OCI-LY3 (cell line): Measurements from ENCODE around the gene SLITRK3.

Source experiments
- H2AFZ ChIP-seq: fragments of 200-600, 300-600 bp; shearing (Covaris generic); 2 replicates; pipeline ENCODE4 v1.6.0; 2014; ENCODE audit warnings: antibody characterized with exemption, low read depth, low read length
- H3K27ac ChIP-seq: fragments of 200-600, 300-600 bp; sonication (generic); 2 replicates; pipeline ENCODE4 v1.5.1; 2014; ENCODE audit warnings: mild to moderate bottlenecking, low read length, moderate library complexity, mixed read lengths
- H3K27me3 ChIP-seq: fragments of 200-600, 300-600 bp; sonication (generic); 2 replicates; pipeline ENCODE4 v1.6.1; 2014; ENCODE audit warnings: low read depth, low read length, mixed read lengths
- H3K36me3 ChIP-seq: fragments of 200-600, 300-600 bp; sonication (generic); replicated peaks from 2 replicates; pipeline ENCODE3; 2014; ENCODE audit warnings: low read depth, low read length, mixed read lengths
- H3K4me1 ChIP-seq: fragments of 300-600, 200-600 bp; sonication (generic); 2 replicates; pipeline ENCODE4 v1.6.1; 2014; ENCODE audit warnings: low read length, mixed read lengths
- H3K4me2 ChIP-seq: fragments of 200-600, 300-600 bp; sonication (generic); 2 replicates; pipeline ENCODE4 v1.6.1; 2014; ENCODE audit warnings: low read length, mixed read lengths
- H3K4me3 ChIP-seq: fragments of 300-600, 200-600 bp; sonication (generic); 2 replicates; pipeline ENCODE4 v1.5.1; 2014; ENCODE audit warnings: antibody characterized with exemption, mild to moderate bottlenecking, low read length, moderate library complexity
- H3K79me2 ChIP-seq: fragments of 300-600, 200-600 bp; shearing (Covaris generic); 2 replicates; pipeline ENCODE4 v1.6.1; 2014; ENCODE audit warnings: mild to moderate bottlenecking, low read length, mixed read lengths
- H3K9ac ChIP-seq: fragments of 300-600, 200-600 bp; shearing (Covaris generic); 2 replicates; pipeline ENCODE4 v1.6.0; 2014; ENCODE audit warnings: mild to moderate bottlenecking, low read length, moderate library complexity
- H3K9me3 ChIP-seq: fragments of 200-600, 300-600 bp; shearing (Covaris generic); 2 replicates; pipeline ENCODE4 v1.6.1; 2014; ENCODE audit warnings: low read length, mixed read lengths; ENCODE audit not compliant: insufficient read depth
- H4K20me1 ChIP-seq: fragments of 200-600, 300-600 bp; sonication (generic); 2 replicates; pipeline ENCODE4 v1.6.1; 2016; ENCODE audit warnings: low read length, mixed read lengths; ENCODE audit not compliant: insufficient read depth
- CTCF ChIP-seq: fragments of 200-600, 300-600 bp; sonication (generic); IDR thresholded peaks from 2 replicates; pipeline ENCODE4 v1.5.1; 2014; ENCODE audit warnings: antibody characterized with exemption, low read length, low read depth
- EZH2phosphoT487 ChIP-seq: fragments of 200-600 bp; shearing (Covaris generic); IDR thresholded peaks from 2 replicates; pipeline ENCODE4 v1.6.1; 2018; ENCODE audit warnings: antibody characterized with exemption, mixed run types, low read depth

Gene SLITRK3

DNA sequence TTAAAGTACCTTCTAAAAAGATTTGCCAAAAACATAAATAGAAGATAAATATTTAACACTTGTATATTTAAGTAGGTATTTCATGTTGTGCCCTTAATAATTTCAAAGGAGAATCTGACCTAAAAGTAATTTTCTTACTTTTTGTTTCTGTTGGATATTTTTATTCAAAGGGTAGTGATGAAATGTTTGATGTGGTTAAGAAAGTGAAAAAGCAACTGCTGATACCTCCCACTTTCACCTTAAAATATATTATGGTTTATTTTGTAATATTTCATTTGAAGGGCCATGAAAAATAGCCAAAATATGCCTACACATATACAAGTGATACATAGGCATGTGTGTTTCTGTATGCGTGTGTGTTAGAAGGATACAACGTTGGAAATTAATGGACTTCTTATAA is 5.8 kb upstream of the SLITRK3 start:
- no peaks in the 10 kb centered on the region for H3K79me2 ChIP-seq
- peaks cover 9% of the 10 kb centered on the region for H3K4me1 ChIP-seq
- no peak overlapping the region for H3K4me2 ChIP-seq
- no peak overlapping the region for H3K27ac ChIP-seq
- H3K9me3 ChIP-seq, result no peaks in the 10 kb centered on the region
- no peak overlapping the region for H2AFZ ChIP-seq
- H4K20me1 ChIP-seq, result no peaks in the 10 kb centered on the region
- H3K36me3 ChIP-seq, result no peaks in the 10 kb centered on the region
- H3K27me3 ChIP-seq, result no peaks in the 10 kb centered on the region
- no peak for TF ChIP-seq EZH2phosphoT487
- no peak for TF ChIP-seq CTCF
- H3K4me3 ChIP-seq, result no peak overlapping the region
- H3K9ac ChIP-seq, result no peak overlapping the region

- Histone ChIP-seq H3K27ac (no peak overlapping the region), H3K36me3 (no peaks in the 10 kb centered on the region), H3K79me2 (no peaks in the 10 kb centered on the region), H3K4me1 (peaks cover 9% of the 10 kb centered on the region), H3K4me2 (no peak overlapping the region), H3K9ac (no peak overlapping the region), H3K4me3 (no peak overlapping the region), H2AFZ (no peak overlapping the region), H3K9me3 (no peaks in the 10 kb centered on the region), H4K20me1 (no peaks in the 10 kb centered on the region), H3K27me3 (no peaks in the 10 kb centered on the region)
- TF ChIP-seq CTCF (no peak), EZH2phosphoT487 (no peak)
Observed at GRCh38 chr3:165197481-165197800, 1.3 kb upstream of the SLITRK3 start.

DNA sequence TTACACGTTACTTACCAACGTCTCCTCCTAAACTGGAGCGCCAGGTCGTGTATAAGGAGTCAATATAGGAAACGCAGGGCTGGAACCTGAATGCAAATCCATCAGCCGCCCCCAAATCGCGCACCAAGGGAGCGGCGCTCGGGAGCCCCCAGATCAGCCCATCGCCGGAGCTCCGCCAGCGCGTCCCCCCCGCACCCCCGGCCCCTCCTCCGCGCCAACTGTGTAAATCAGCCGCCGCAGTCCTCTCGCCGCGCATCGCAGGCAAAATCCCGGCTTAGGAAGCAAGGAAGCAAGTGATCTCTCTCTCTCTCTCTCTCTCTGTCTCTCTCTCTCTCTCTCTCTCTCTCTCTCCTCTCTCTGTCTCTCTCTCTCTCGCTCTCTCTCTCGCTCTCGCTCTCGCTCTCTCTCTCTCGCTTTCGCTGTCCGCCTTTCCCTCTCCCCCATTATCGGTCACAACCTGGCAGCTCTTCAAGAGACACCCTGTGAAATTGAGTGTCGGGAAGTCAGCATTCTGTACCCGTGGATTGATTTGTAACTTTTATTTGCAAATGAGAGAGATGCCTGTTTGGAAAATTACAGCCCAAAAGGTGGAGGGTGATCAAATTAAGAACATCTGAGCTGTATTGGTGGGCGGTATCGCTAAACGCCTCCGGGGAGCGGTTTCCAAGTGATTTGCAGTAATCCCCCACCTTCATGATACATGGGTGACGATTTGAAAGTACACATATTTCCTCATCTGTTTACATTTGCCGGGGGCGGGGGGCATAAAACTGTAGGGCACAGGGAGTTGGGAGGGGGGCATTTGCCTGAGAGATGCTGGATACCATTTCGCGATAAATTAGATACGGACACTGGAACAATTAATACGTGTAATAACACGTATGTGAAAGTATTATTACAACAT is 645 bp upstream of the SLITRK3 start:
- Histone ChIP-seq H3K9ac (no peak overlapping the region), H3K27me3 (no peaks in the 10 kb centered on the region), H3K4me2 (no peak overlapping the region), H4K20me1 (no peaks in the 10 kb centered on the region), H3K4me3 (no peak overlapping the region), H3K36me3 (no peaks in the 10 kb centered on the region), H3K27ac (no peak overlapping the region), H3K79me2 (no peaks in the 10 kb centered on the region), H3K4me1 (peaks cover 9% of the 10 kb centered on the region), H2AFZ (no peak overlapping the region), H3K9me3 (no peaks in the 10 kb centered on the region)
- no peak for TF ChIP-seq EZH2phosphoT487
- TF ChIP-seq CTCF, result no peak

DNA sequence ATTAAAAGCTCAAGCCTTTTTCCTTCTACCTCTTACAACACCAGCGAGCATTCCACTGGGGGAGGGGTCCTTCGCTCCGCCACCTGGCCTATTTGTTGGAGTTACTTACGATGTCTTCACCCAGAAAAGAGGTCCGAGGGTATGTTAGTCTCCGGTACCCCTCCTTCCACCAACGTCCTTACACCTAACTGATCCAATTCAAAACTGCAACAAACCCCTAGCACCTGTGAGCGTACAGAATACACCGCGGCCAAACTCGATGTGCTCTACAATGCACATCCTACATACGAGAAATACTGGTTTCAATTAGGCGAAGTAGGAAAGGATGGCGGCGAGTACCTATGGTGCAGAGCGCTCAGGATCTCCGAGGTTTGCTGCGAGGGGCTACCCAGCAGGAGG is 944 bp downstream of the SLITRK3 start:
- no peak overlapping the region for H2AFZ ChIP-seq

More for the DNA sequence above, 944 bp downstream of the SLITRK3 start:
- H3K9ac ChIP-seq, result no peak overlapping the region
- no peaks in the 10 kb centered on the region for H3K36me3 ChIP-seq
- no peak overlapping the region for H3K4me2 ChIP-seq
- H4K20me1 ChIP-seq, result no peaks in the 10 kb centered on the region
- no peaks in the 10 kb centered on the region for H3K4me1 ChIP-seq
- H3K79me2 ChIP-seq, result no peaks in the 10 kb centered on the region
- H3K9me3 ChIP-seq, result no peaks in the 10 kb centered on the region
- H3K4me3 ChIP-seq, result no peak overlapping the region
- H3K27ac ChIP-seq, result no peak overlapping the region
- no peak for TF ChIP-seq EZH2phosphoT487
- TF ChIP-seq CTCF, result no peak
- H3K27me3 ChIP-seq, result no peaks in the 10 kb centered on the region
